Measurements from ENCODE around the gene MASP2.

DNA sequence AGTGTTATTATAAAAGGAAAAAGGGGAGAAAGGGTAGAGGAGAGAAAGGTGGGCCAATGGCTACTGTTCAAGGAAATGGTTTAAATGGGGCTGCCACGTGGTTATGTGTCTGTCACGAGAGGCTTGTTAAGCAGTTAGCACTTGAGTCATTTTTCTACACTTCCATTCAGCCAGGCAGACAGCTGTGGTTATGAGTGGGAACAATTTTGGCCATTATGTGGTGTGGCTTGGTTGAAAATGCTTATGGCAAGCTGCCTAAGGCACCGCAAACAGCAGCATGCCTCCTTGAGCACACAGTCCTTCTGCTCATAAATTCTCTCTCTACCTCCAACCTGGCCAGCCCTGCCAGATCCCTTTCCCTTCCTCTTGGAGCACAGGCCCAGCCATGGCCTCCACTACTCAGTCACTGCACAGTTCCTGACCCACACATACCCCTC, 15.9 kb upstream of the MASP2 start:
- TF ChIP-seq, protein P1, sequence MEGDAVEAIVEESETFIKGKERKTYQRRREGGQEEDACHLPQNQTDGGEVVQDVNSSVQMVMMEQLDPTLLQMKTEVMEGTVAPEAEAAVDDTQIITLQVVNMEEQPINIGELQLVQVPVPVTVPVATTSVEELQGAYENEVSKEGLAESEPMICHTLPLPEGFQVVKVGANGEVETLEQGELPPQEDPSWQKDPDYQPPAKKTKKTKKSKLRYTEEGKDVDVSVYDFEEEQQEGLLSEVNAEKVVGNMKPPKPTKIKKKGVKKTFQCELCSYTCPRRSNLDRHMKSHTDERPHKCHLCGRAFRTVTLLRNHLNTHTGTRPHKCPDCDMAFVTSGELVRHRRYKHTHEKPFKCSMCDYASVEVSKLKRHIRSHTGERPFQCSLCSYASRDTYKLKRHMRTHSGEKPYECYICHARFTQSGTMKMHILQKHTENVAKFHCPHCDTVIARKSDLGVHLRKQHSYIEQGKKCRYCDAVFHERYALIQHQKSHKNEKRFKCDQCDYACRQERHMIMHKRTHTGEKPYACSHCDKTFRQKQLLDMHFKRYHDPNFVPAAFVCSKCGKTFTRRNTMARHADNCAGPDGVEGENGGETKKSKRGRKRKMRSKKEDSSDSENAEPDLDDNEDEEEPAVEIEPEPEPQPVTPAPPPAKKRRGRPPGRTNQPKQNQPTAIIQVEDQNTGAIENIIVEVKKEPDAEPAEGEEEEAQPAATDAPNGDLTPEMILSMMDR (IDR thresholded peaks at IDR 0.05; ENCODE audit: low read depth, low read length), result no peak
- TF ChIP-seq POLR2A (IDR thresholded peaks at IDR 0.05; ENCODE audit: extremely low read depth, insufficient read length) (no peak), MAX (IDR thresholded peaks at IDR 0.05; ENCODE audit: low read depth, low read length) (peak; percentile 91)
